IMR-90 (cell line): ENCODE results near the gene NEURL1. TPM values are rescaled to one million over a fixed set of nuclear protein-coding genes. Genes with fewer than 3 reads are reported as not detected.

Experiments
- ATAC-seq: fragments of 200-7000 bp; cut with Tn5 transposase; 2 replicates; pipeline ENCODE4 v1.9.1; 2020; ENCODE audit warnings: low read depth, mild to moderate bottlenecking, moderate library complexity
- BruUV-seq: library from RNA; stranded (reverse); fragments of 400-500 nt; replicated peaks from 2 replicates; lab custom pipeline; 2021; lab: Mats Ljungman, UMichigan
- CTCF ChIA-PET: fragments of 300-600 bp; formaldehyde crosslinking; extraction: SDS; loops from one replicate; lab custom pipeline; 2021; ENCODE audit warnings: antibody characterized with exemption; lab: Yijun Ruan, JAX
- POLR2A ChIA-PET: fragments of 300-600 bp; sonication (Branson Sonifier 250); formaldehyde crosslinking; loops from one replicate; lab custom pipeline; 2022; ENCODE audit warnings: antibody characterized with exemption; ENCODE audit not compliant: unreplicated experiment; lab: Charles Lee
- DNase-seq: peaks from one replicate; pipeline ENCODE4 v3.0.0; 2013
- H2AFZ ChIP-seq: replicated peaks from 2 replicates; pipeline ENCODE3; 2013; ENCODE audit warnings: low read length, mild to moderate bottlenecking; ENCODE audit not compliant: poor library complexity
- H2AK5ac ChIP-seq: 2 replicates; pipeline ENCODE4 v1.6.1; 2013; ENCODE audit warnings: low read depth, low read length, inconsistent platforms
- H2AK9ac ChIP-seq: replicated peaks from 2 replicates; pipeline ENCODE3; 2013; ENCODE audit warnings: mild to moderate bottlenecking, low read depth, low read length, moderate library complexity; ENCODE audit not compliant: poor library complexity
- H2BK120ac ChIP-seq: 2 replicates; pipeline ENCODE4 v1.6.1; 2013; ENCODE audit warnings: low read depth, low read length, inconsistent platforms
- H2BK15ac ChIP-seq: 3 replicates; pipeline ENCODE4 v1.6.1; 2013; ENCODE audit warnings: low read depth, low read length, inconsistent platforms
- H2BK20ac ChIP-seq: 2 replicates; pipeline ENCODE4 v1.6.1; 2013; ENCODE audit warnings: low read depth, mild to moderate bottlenecking, inconsistent platforms, low read length, moderate library complexity
- H2BK5ac ChIP-seq: 2 replicates; pipeline ENCODE4 v1.6.1; 2013; ENCODE audit warnings: mild to moderate bottlenecking, low read depth, low read length, inconsistent platforms; ENCODE audit not compliant: poor library complexity, severe bottlenecking
- H3K14ac ChIP-seq: replicated peaks from 2 replicates; pipeline ENCODE4 v1.6.1; 2013; ENCODE audit warnings: low read depth, low read length, inconsistent platforms
- H3K18ac ChIP-seq: 2 replicates; pipeline ENCODE4 v1.6.1; 2013; ENCODE audit warnings: low read depth, low read length, control low read depth
- H3K23ac ChIP-seq: 2 replicates; pipeline ENCODE4 v1.6.1; 2013; ENCODE audit warnings: low read depth, low read length, inconsistent platforms
- H3K27ac ChIP-seq: 2 replicates; pipeline ENCODE4 v1.5.1; 2013; ENCODE audit warnings: mild to moderate bottlenecking, control low read depth, low read length; ENCODE audit not compliant: insufficient read depth
- H3K27me3 ChIP-seq: 2 replicates; pipeline ENCODE4 v1.6.1; 2013; ENCODE audit warnings: low read length; ENCODE audit not compliant: control insufficient read depth, insufficient read depth
- H3K36me3 ChIP-seq: 2 replicates; pipeline ENCODE4 v1.6.1; 2013; ENCODE audit warnings: low read length, mixed read lengths; ENCODE audit not compliant: control insufficient read depth, insufficient read depth
- H3K4ac ChIP-seq: 2 replicates; pipeline ENCODE4 v1.6.1; 2013; ENCODE audit warnings: low read depth, low read length, inconsistent platforms
- H3K4me1 ChIP-seq: 2 replicates; pipeline ENCODE4 v1.6.1; 2013; ENCODE audit warnings: low read length, mixed read lengths; ENCODE audit not compliant: control insufficient read depth, insufficient read depth
- H3K4me2 ChIP-seq: 2 replicates; pipeline ENCODE4 v1.6.1; 2013; ENCODE audit warnings: low read depth, mild to moderate bottlenecking, control low read depth, low read length, moderate library complexity
- H3K4me3 ChIP-seq: 2 replicates; pipeline ENCODE4 v1.5.1; 2013; ENCODE audit warnings: low read depth, mild to moderate bottlenecking, control low read depth, low read length, moderate library complexity; ENCODE audit not compliant: insufficient read depth
- H3K56ac ChIP-seq: 2 replicates; pipeline ENCODE4 v1.6.1; 2013; ENCODE audit warnings: low read length, inconsistent platforms; ENCODE audit not compliant: insufficient read depth; ENCODE audit errors: extremely low read depth
- H3K79me1 ChIP-seq, 2 experiments: 2 replicates each; pipeline ENCODE4 v1.6.1; 2013; ENCODE audit warnings: low read length in 2 of 2, inconsistent platforms in 1 of 2, low read depth in 1 of 2
- H3K9ac ChIP-seq: 2 replicates; pipeline ENCODE4 v1.6.1; 2013; ENCODE audit warnings: low read depth, low read length, control low read depth
- H3K9me1 ChIP-seq: 2 replicates; pipeline ENCODE4 v1.6.1; 2013; ENCODE audit warnings: low read length, inconsistent platforms; ENCODE audit not compliant: insufficient read depth
- H3K9me3 ChIP-seq: 2 replicates; pipeline ENCODE4 v1.6.1; 2013; ENCODE audit warnings: low read length; ENCODE audit not compliant: control insufficient read depth, insufficient read depth
- H4K20me1 ChIP-seq: 2 replicates; pipeline ENCODE4 v1.6.1; 2013; ENCODE audit warnings: low read length, inconsistent platforms; ENCODE audit not compliant: insufficient read depth
- H4K5ac ChIP-seq: 2 replicates; pipeline ENCODE4 v1.6.1; 2013; ENCODE audit warnings: mild to moderate bottlenecking, low read depth, low read length, control low read depth
- H4K8ac ChIP-seq, 2 experiments: 2 replicates each; pipeline ENCODE4 v1.6.1; 2013; ENCODE audit warnings: low read depth in 2 of 2, low read length in 2 of 2, control low read depth in 1 of 2, inconsistent platforms in 1 of 2
- H4K91ac ChIP-seq: 2 replicates; pipeline ENCODE4 v1.6.1; 2013; ENCODE audit warnings: low read depth, low read length, inconsistent platforms; ENCODE audit not compliant: insufficient read depth
- CHD1 ChIP-seq: IDR thresholded peaks from 2 replicates; pipeline ENCODE4 v1.6.1; 2012; ENCODE audit warnings: low read depth, low read length, improper control_type of control experiment
- NFE2L2 ChIP-seq: fragments of 150-350 bp; IDR thresholded peaks from 2 replicates; pipeline ENCODE4 v1.6.1; 2016; ENCODE audit warnings: low read depth, mild to moderate bottlenecking, low read length
- dilution Hi-C: fragments of 300-500 bp; cut with HindIII; formaldehyde crosslinking; loops from one replicate; pipeline ENCODE4 v1.14.3; 2018; ENCODE audit warnings: low sequenced_read_pairs; ENCODE audit not compliant: unreplicated experiment
- in situ Hi-C: fragments of 300-500 bp; cut with MboI; formaldehyde crosslinking; loops from 3 replicates; pipeline ENCODE4 v1.14.3; 2019; ENCODE audit warnings: low sequenced_read_pairs, inconsistent platforms, mixed read lengths
- intact Hi-C: fragments of 100-400 bp; cut with micrococcal nuclease; formaldehyde crosslinking; loops from 2 replicates; pipeline ENCODE4 v1.10.0; 2022
- polyA plus RNA-seq, 3 experiments: library from polyadenylated mRNA; depleted of rRNA; stranded (reverse); fragments of >200 nt; gene quantifications; 2 replicates each; pipeline ENCODE4 v1.2.3, GENCODE V29; 2012; ENCODE audit warnings: low replicate concordance in 1 of 3
- total RNA-seq: library from RNA; depleted of rRNA; stranded (reverse); fragments of >200 nt; gene quantifications from 2 replicates; pipeline ENCODE4 v1.2.3, GENCODE V29; 2012

Gene NEURL1
- total and polyA plus RNA-seq, 2 of the 4 experiments (the other 2 are of a cell fraction) = 0.36 to 0.82 TPM

GRCh38 chr10:103525901-103526300, 32.4 kb downstream of the NEURL1 start:
- Histone ChIP-seq H3K27me3 (peaks cover 14% of the 10 kb centered on the region), H4K8ac (no peak overlapping the region), H3K4me1 (no peaks in the 10 kb centered on the region), H4K20me1 (no peaks in the 10 kb centered on the region), H3K14ac (no peak overlapping the region), H3K18ac (no peak overlapping the region), H3K4ac (no peak overlapping the region), H4K5ac (no peak overlapping the region), H3K79me1 (no peaks in the 10 kb centered on the region), H3K9ac (no peak overlapping the region), H2BK20ac (no peak overlapping the region), H4K91ac (no peak overlapping the region), H3K4me3 (no peak overlapping the region), H3K9me1 (no peaks in the 10 kb centered on the region), H2BK5ac (no peak overlapping the region), H2AFZ (no peak overlapping the region), H2BK15ac (no peak overlapping the region), H3K56ac (no peak overlapping the region), H3K4me2 (no peak overlapping the region), H3K36me3 (no peaks in the 10 kb centered on the region), H3K9me3 (peaks cover 8% of the 10 kb centered on the region), H2AK5ac (no peak overlapping the region), H2AK9ac (no peak overlapping the region), H3K27ac (no peak overlapping the region), H3K23ac (no peak overlapping the region), H2BK120ac (no peak overlapping the region)
- TF ChIP-seq NFE2L2 (peak; percentile 52; the same call in 1 of the 2 replicates), CHD1 (no peak)
- in situ Hi-C loops = no loop called here
- ChIA-PET CTCF (no interaction called here), POLR2A (no interaction called here)
- no peak for ATAC-seq
- intact Hi-C loops = no loop called here
- no peak for DNase-seq
- dilution Hi-C loops = no loop called here
- no TSS peak for BruUV-seq
